Measurements from ENCODE around the gene SH3YL1. TPM values are rescaled to one million over a fixed set of nuclear protein-coding genes. Genes with fewer than 3 reads are reported as not detected.
A peak's percentile ranks its signal among the peaks of the same experiment; 100 is the strongest.

Gene SH3YL1
- total and polyA plus RNA-seq, 3 experiments from 2014 or later: 16.6 to 21.8 (median 19.7) TPM

- CTCF ChIA-PET: interaction anchor here (1.3 kb wide), 2 partner anchors 10 to 400 kb away, joined by 3 read pairs; no protein-coding TSS in a partner anchor
- POLR2A ChIA-PET: no interaction called here
- Histone ChIP-seq H3K27ac (ENCODE audit: low read depth, low read length) (no peak overlapping the region), H3K27me3 (ENCODE audit: insufficient read depth, low read length, poor library complexity, severe bottlenecking) (no peaks in the 10 kb centered on the region), H3K9me3 (ENCODE audit: low read length) (no peaks in the 10 kb centered on the region), H3K36me3 (ENCODE audit: insufficient read depth, low read length) (no peaks in the 10 kb centered on the region), H3K4me1 (ENCODE audit: insufficient read depth, low read length) (peaks cover 5% of the 10 kb centered on the region), H3K4me3 (ENCODE audit: low read length) (no peak overlapping the region)
- Mint-ChIP-seq H3K27me3 (no peaks in the 10 kb centered on the region), H3K4me3 (peak overlapping the region in 1 of 7 donors; percentile 65), H3K4me1 (peaks cover 16 to 17% (median 17%) of the 10 kb centered on the region in 3 donors), H3K9me3 (peaks cover 0 to 7% (median 4%) of the 10 kb centered on the region in 5 donors), H3K36me3 (peaks cover 16 to 63% (median 24%) of the 10 kb centered on the region in 3 donors), H3K27ac (peak overlapping the region in 3 of 8 donors; percentile 23 to 43 (median 29))
- no peak for DNase-seq
These were observed 26.8 kb downstream of the SH3YL1 start for GRCh38 chr2:236993-237539.

- Histone ChIP-seq H3K9me3 (ENCODE audit: low read length) (no peaks in the 10 kb centered on the region), H3K4me1 (ENCODE audit: insufficient read depth, low read length) (peaks cover 5% of the 10 kb centered on the region), H3K36me3 (ENCODE audit: insufficient read depth, low read length) (peaks cover 4% of the 10 kb centered on the region), H3K27ac (ENCODE audit: low read depth, low read length) (no peak overlapping the region), H3K4me3 (ENCODE audit: low read length) (no peak overlapping the region), H3K27me3 (ENCODE audit: insufficient read depth, low read length, poor library complexity, severe bottlenecking) (no peaks in the 10 kb centered on the region)
- H3K4me1 Mint-ChIP-seq: peaks cover 16 to 17% (median 17%) of the 10 kb centered on the region in 3 donors
- POLR2A ChIA-PET: no interaction called here
- no peaks in the 10 kb centered on the region for H3K27me3 Mint-ChIP-seq
- no peaks in the 10 kb centered on the region for H3K9me3 Mint-ChIP-seq
- peak overlapping the region in 1 of 7 donors; percentile 32 for H3K4me3 Mint-ChIP-seq
- H3K27ac Mint-ChIP-seq: peak overlapping the region in 1 of 8 donors; percentile 27
- CTCF ChIA-PET: no interaction called here
- DNase-seq: no peak
- peaks cover 7 to 62% (median 11%) of the 10 kb centered on the region in 3 donors for H3K36me3 Mint-ChIP-seq
These were observed 29.4 kb downstream of the SH3YL1 start for GRCh38 chr2:234421-234820.

- H3K27me3 ChIP-seq (ENCODE audit: insufficient read depth, low read length, poor library complexity, severe bottlenecking): no peaks in the 10 kb centered on the region
- H3K4me3 ChIP-seq (ENCODE audit: low read length): no peak overlapping the region
- Mint-ChIP-seq H3K4me3 (no peak overlapping the region), H3K27ac (no peak overlapping the region), H3K9me3 (no peaks in the 10 kb centered on the region), H3K36me3 (peaks cover 7 to 61% (median 17%) of the 10 kb centered on the region in 3 donors), H3K27me3 (no peaks in the 10 kb centered on the region), H3K4me1 (peaks cover 8% of the 10 kb centered on the region in 3 donors)
- no peak for DNase-seq
- peaks cover 7% of the 10 kb centered on the region for H3K36me3 ChIP-seq (ENCODE audit: insufficient read depth, low read length)
- no peaks in the 10 kb centered on the region for H3K4me1 ChIP-seq (ENCODE audit: insufficient read depth, low read length)
- ChIA-PET CTCF (no interaction called here), POLR2A (no interaction called here)
- no peak overlapping the region for H3K27ac ChIP-seq (ENCODE audit: low read depth, low read length)
- no peaks in the 10 kb centered on the region for H3K9me3 ChIP-seq (ENCODE audit: low read length)
These were observed 30.8 kb downstream of the SH3YL1 start for GRCh38 chr2:233030-233429.

GRCh38 chr2:231521-232185 is 32.2 kb downstream of the SH3YL1 start:
- Histone ChIP-seq H3K9me3 (ENCODE audit: low read length) (no peaks in the 10 kb centered on the region), H3K4me1 (ENCODE audit: insufficient read depth, low read length) (no peaks in the 10 kb centered on the region), H3K27me3 (ENCODE audit: insufficient read depth, low read length, poor library complexity, severe bottlenecking) (no peaks in the 10 kb centered on the region), H3K27ac (ENCODE audit: low read depth, low read length) (no peak overlapping the region), H3K36me3 (ENCODE audit: insufficient read depth, low read length) (peaks cover 8% of the 10 kb centered on the region), H3K4me3 (ENCODE audit: low read length) (no peak overlapping the region)
- ChIA-PET CTCF (no interaction called here), POLR2A (interaction anchor here (0.7 kb wide), 1 partner anchor 25 kb away, joined by 3 read pairs; no protein-coding TSS in a partner anchor)
- H3K4me3 Mint-ChIP-seq: no peak overlapping the region
- peaks cover 15 to 64% (median 27%) of the 10 kb centered on the region in 3 donors for H3K36me3 Mint-ChIP-seq
- no peak for DNase-seq
- H3K4me1 Mint-ChIP-seq: no peaks in the 10 kb centered on the region
- H3K9me3 Mint-ChIP-seq: no peaks in the 10 kb centered on the region
- peak overlapping the region in 1 of 8 donors; percentile 46 for H3K27ac Mint-ChIP-seq
- H3K27me3 Mint-ChIP-seq: no peaks in the 10 kb centered on the region

- Histone ChIP-seq H3K27ac (ENCODE audit: low read depth, low read length) (no peak overlapping the region), H3K4me1 (ENCODE audit: insufficient read depth, low read length) (peaks cover under 1% of the 10 kb centered on the region), H3K27me3 (ENCODE audit: insufficient read depth, low read length, poor library complexity, severe bottlenecking) (no peaks in the 10 kb centered on the region), H3K4me3 (ENCODE audit: low read length) (no peak overlapping the region), H3K9me3 (ENCODE audit: low read length) (no peaks in the 10 kb centered on the region), H3K36me3 (ENCODE audit: insufficient read depth, low read length) (peaks cover 10% of the 10 kb centered on the region)
- CTCF ChIA-PET: no interaction called here
- H3K4me1 Mint-ChIP-seq: peaks cover 1 to 12% (median 3%) of the 10 kb centered on the region in 3 donors
- H3K4me3 Mint-ChIP-seq: no peak overlapping the region
- POLR2A ChIA-PET: interaction anchor here (0.7 kb wide), 1 partner anchor 10 kb away, joined by 3 read pairs; no protein-coding TSS in a partner anchor
- H3K9me3 Mint-ChIP-seq: no peaks in the 10 kb centered on the region
- no peak for DNase-seq
- no peak overlapping the region for H3K27ac Mint-ChIP-seq
- H3K36me3 Mint-ChIP-seq: peaks cover 16 to 79% (median 38%) of the 10 kb centered on the region in 3 donors
- no peaks in the 10 kb centered on the region for H3K27me3 Mint-ChIP-seq
These were observed 35.1 kb downstream of the SH3YL1 start for GRCh38 chr2:228518-229278.

- POLR2A ChIA-PET: interaction anchor here (0.7 kb wide), 1 partner anchor 10 kb away, joined by 3 read pairs; no protein-coding TSS in a partner anchor
- no peaks in the 10 kb centered on the region for H3K27me3 Mint-ChIP-seq
- Histone ChIP-seq H3K36me3 (ENCODE audit: insufficient read depth, low read length) (peaks cover 12% of the 10 kb centered on the region), H3K4me3 (ENCODE audit: low read length) (no peak overlapping the region), H3K4me1 (ENCODE audit: insufficient read depth, low read length) (peaks cover 6% of the 10 kb centered on the region), H3K27me3 (ENCODE audit: insufficient read depth, low read length, poor library complexity, severe bottlenecking) (no peaks in the 10 kb centered on the region), H3K27ac (ENCODE audit: low read depth, low read length) (no peak overlapping the region), H3K9me3 (ENCODE audit: low read length) (no peaks in the 10 kb centered on the region)
- peaks cover 7 to 17% (median 9%) of the 10 kb centered on the region in 3 donors for H3K4me1 Mint-ChIP-seq
- CTCF ChIA-PET: no interaction called here
- peak overlapping the region in 1 of 8 donors; percentile 55 for H3K27ac Mint-ChIP-seq
- no peak overlapping the region for H3K4me3 Mint-ChIP-seq
- H3K36me3 Mint-ChIP-seq: peaks cover 15 to 79% (median 40%) of the 10 kb centered on the region in 3 donors
- no peak for DNase-seq
- H3K9me3 Mint-ChIP-seq: no peaks in the 10 kb centered on the region
These were observed 35.7 kb downstream of the SH3YL1 start for GRCh38 chr2:228115-228514.

- Histone ChIP-seq H3K27me3 (ENCODE audit: insufficient read depth, low read length, poor library complexity, severe bottlenecking) (no peaks in the 10 kb centered on the region), H3K9me3 (ENCODE audit: low read length) (no peaks in the 10 kb centered on the region), H3K4me3 (ENCODE audit: low read length) (no peak overlapping the region), H3K27ac (ENCODE audit: low read depth, low read length) (no peak overlapping the region), H3K4me1 (ENCODE audit: insufficient read depth, low read length) (peaks cover 8% of the 10 kb centered on the region), H3K36me3 (ENCODE audit: insufficient read depth, low read length) (peaks cover 8% of the 10 kb centered on the region)
- Mint-ChIP-seq H3K4me3 (no peak overlapping the region), H3K36me3 (peaks cover 12 to 74% (median 37%) of the 10 kb centered on the region in 3 donors), H3K9me3 (no peaks in the 10 kb centered on the region), H3K4me1 (peaks cover 9 to 29% (median 21%) of the 10 kb centered on the region in 3 donors), H3K27ac (no peak overlapping the region), H3K27me3 (no peaks in the 10 kb centered on the region)
- ChIA-PET CTCF (no interaction called here), POLR2A (no interaction called here)
- DNase-seq: no peak
These were observed 39.7 kb downstream of the SH3YL1 start for GRCh38 chr2:223971-224760.
